ENCODE data around the gene TMEM184B. TPM values are rescaled to one million over a fixed set of nuclear protein-coding genes. Genes with fewer than 3 reads are reported as not detected.

Gene TMEM184B
- total and polyA plus RNA-seq, 9 donors, result 19.9 to 78.6 (median 65.8) TPM

DNA sequence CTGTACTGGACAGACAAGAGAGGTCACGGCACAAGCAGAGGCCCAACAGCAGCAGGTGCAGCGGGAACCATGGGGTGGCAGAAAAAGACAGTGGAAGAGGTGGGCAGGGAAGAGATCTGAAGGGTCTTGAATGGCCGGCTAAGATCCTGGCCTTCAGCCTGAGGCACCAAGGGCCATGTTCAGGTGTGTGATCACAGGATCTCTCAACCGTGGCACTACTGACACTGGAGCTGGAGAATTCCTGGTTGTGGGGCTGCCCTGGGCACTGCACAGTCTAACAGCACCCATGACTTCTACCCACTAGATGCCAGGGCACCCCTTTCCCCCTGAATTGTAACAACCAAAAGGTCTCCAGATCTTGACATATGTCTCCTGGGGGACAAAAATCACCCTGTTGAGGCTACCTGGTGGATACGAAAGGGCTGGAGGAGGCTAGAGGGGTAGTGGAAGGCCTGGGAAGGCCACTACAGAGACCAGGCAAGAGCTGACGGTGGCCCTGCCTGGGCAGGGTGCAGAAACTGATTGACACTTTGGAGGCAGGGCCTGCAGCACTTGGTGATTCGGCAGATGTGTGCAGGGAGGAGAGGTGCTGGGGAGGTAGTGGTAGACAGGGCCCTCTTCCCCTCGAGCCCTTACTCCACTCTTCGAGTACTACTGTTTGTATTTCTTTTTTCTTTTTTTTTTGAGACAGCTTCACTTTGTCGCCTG, 36.1 kb upstream of the TMEM184B start:
- H3K27ac ChIP-seq (ENCODE audit: low read length), result no peak overlapping the region
- H3K27me3 ChIP-seq (ENCODE audit: control insufficient read depth, insufficient read depth, low read length), result no peaks in the 10 kb centered on the region
- no peaks in the 10 kb centered on the region for H3K9me3 ChIP-seq (replicated peaks; ENCODE audit: control insufficient read depth, low read depth, low read length)
- no peak for DNase-seq
- 88% methylated on average over 5 of the region's 10 CpGs for WGBS (ENCODE audit: insufficient coverage)
- no peak overlapping the region for H3K4me3 ChIP-seq (ENCODE audit: low read length)
- peaks cover 64% of the 10 kb centered on the region for H3K4me1 ChIP-seq (ENCODE audit: control insufficient read depth, insufficient read depth, low read length)
- H3K36me3 ChIP-seq (ENCODE audit: control insufficient read depth, insufficient read depth, low read length), result peaks cover 60% of the 10 kb centered on the region

DNA sequence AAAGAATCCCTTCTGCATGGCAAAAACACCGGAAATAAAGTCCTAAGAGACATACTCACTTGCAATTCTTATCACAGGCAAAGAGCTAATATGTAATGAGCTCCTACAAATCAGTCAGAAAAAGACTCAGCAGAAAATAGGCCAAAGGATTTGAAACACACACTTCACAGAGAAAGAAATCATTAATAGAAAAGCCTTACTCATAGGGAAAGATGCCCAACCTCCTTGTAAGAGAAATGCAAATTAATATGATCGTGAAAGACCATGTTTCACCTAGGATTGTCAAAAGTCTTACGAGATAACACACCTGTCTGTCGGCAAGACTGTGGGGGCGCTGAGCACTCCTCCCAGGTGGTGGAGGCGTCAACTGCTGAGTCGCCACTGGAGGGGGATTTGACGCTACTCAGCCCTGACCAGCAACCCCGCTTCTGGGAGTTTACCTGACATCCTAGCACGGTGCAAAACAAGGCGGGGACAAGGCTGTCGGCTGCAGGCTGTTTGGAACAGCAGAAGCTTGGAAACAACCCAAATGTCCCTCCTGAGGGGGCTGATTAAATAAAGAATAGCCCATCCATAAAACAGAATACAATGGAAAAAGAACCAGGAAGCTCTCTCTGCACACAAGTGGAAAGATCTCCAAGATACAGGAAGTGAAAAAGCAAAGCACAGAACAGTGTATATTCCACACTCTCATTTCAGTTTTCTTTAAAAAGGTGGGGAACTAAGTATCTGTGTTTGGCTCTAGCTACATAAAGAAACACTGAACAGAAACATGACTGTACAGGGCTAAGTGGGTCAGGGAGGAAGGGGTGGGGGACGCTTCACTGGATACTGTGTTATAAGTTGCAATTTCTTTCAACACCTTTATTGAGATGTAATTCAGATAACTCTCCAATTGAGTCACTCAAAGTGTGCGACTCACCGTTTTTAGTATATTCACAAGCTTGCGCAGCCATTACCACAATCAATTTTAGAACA, 33.0 kb upstream of the TMEM184B start:
- WGBS (ENCODE audit: insufficient coverage), result 9% methylated on average over 8 of the region's 16 CpGs
- no peaks in the 10 kb centered on the region for H3K27me3 ChIP-seq (ENCODE audit: control insufficient read depth, insufficient read depth, low read length)
- no peak overlapping the region for H3K4me3 ChIP-seq (ENCODE audit: low read length)
- H3K9me3 ChIP-seq (replicated peaks; ENCODE audit: control insufficient read depth, low read depth, low read length), result no peaks in the 10 kb centered on the region
- peaks cover 39% of the 10 kb centered on the region for H3K4me1 ChIP-seq (ENCODE audit: control insufficient read depth, insufficient read depth, low read length)
- DNase-seq, result peak; percentile 78
- peaks cover 66% of the 10 kb centered on the region for H3K36me3 ChIP-seq (ENCODE audit: control insufficient read depth, insufficient read depth, low read length)
- peak overlapping the region; percentile 64 for H3K27ac ChIP-seq (ENCODE audit: low read length)

DNA sequence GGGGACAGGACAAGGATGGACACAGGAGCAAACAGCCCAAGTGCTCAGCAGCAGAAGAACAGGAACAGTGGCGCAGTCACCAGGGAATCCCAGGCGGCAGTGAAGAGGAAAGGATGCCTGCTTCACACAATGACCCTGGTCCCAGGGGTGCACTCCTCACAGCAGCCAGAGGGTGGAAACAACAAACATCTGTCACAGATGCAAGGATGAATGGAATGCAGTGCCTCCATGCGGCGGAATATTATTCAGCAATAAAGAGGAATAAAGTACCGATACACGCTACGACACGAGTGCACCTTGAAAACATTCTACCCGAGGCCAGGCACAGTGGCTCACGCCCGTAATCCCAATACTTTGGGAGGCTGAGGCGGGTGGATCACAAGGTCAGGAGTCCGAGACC, 31.7 kb upstream of the TMEM184B start:
- Histone ChIP-seq H3K4me1 (ENCODE audit: control insufficient read depth, insufficient read depth, low read length) (peaks cover 27% of the 10 kb centered on the region), H3K9me3 (replicated peaks; ENCODE audit: control insufficient read depth, low read depth, low read length) (no peaks in the 10 kb centered on the region), H3K27ac (ENCODE audit: low read length) (no peak overlapping the region), H3K27me3 (ENCODE audit: control insufficient read depth, insufficient read depth, low read length) (no peaks in the 10 kb centered on the region), H3K36me3 (ENCODE audit: control insufficient read depth, insufficient read depth, low read length) (peaks cover 66% of the 10 kb centered on the region), H3K4me3 (ENCODE audit: low read length) (no peak overlapping the region)
- peak; percentile 37 for DNase-seq
- 69% methylated on average over 10 of the region's 13 CpGs for WGBS (ENCODE audit: insufficient coverage)

DNA sequence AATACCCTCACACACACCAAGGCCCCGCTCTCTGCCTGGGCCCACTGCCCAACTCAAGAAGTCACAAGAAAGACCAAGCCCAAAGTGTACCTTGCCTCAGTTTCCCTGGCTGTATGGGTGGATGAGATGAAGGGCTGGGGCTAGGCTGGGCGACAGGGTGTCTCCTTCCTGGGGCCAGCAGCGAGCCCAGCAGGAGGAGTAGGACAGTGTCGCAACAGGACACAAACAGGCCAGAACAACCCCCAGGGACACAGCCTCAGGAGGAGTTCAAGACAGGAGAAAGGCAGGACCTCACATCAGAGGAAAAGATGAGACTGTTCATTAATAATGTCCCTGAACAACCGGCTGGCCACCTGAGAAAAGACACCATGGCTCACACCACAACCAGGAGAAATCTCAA, 31.2 kb upstream of the TMEM184B start:
- peak; percentile 4 for DNase-seq
- no CpG with 5 or more reads among the region's 5 CpGs for WGBS (ENCODE audit: insufficient coverage)
- no peaks in the 10 kb centered on the region for H3K27me3 ChIP-seq (ENCODE audit: control insufficient read depth, insufficient read depth, low read length)
- peaks cover 67% of the 10 kb centered on the region for H3K36me3 ChIP-seq (ENCODE audit: control insufficient read depth, insufficient read depth, low read length)
- peaks cover 23% of the 10 kb centered on the region for H3K4me1 ChIP-seq (ENCODE audit: control insufficient read depth, insufficient read depth, low read length)
- no peak overlapping the region for H3K4me3 ChIP-seq (ENCODE audit: low read length)
- H3K27ac ChIP-seq (ENCODE audit: low read length), result no peak overlapping the region
- H3K9me3 ChIP-seq (replicated peaks; ENCODE audit: control insufficient read depth, low read depth, low read length), result no peaks in the 10 kb centered on the region

DNA sequence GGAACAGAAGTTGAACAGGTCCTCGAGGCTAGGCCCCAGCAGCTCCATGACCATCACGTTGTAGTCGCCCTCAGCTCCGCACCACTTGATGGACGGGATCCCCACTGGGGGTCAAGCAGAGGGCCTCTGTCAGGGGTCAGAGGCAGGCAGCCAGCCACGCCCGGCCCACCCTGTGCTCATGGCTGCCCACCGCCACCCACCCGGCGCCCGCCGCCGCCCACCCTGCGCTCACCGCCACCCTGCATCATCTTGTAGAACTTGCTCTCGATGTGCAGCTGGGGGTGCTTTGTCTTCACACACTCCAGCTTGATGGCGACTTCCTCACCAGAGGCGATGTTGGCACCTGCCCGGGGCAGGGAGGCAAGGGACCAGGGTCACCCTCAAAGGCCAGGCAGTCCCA, 30.1 kb upstream of the TMEM184B start:
- H3K4me1 ChIP-seq (ENCODE audit: control insufficient read depth, insufficient read depth, low read length), result peaks cover 18% of the 10 kb centered on the region
- peaks cover 68% of the 10 kb centered on the region for H3K36me3 ChIP-seq (ENCODE audit: control insufficient read depth, insufficient read depth, low read length)
- no peaks in the 10 kb centered on the region for H3K9me3 ChIP-seq (replicated peaks; ENCODE audit: control insufficient read depth, low read depth, low read length)

DNA sequence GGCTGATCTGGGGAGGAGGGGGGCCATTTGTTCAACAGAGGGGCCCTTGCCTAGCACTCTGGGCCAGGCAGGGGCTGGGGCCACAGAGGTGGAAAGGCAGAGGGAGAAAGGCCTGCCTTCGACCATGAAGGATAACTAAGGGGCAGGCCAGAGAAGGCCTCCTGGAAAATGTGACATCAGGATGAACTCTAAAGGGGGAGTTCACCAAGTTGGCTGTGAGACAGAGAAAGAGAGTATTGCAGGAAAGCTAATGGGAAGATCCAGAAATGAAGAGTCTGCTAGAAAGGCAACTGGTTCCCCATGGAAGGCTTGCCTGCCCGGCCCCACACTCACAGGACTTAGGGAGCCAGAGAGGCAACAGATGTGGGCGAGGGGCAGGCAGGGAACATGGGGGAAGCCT, 28.1 kb upstream of the TMEM184B start:
- peaks cover 86% of the 10 kb centered on the region for H3K36me3 ChIP-seq (ENCODE audit: control insufficient read depth, insufficient read depth, low read length)
- 68% methylated on average over 3 of the region's 3 CpGs for WGBS (ENCODE audit: insufficient coverage)
- H3K4me1 ChIP-seq (ENCODE audit: control insufficient read depth, insufficient read depth, low read length), result peaks cover 16% of the 10 kb centered on the region
- peak overlapping the region; percentile 3 for H3K27ac ChIP-seq (ENCODE audit: low read length)
- H3K4me3 ChIP-seq (ENCODE audit: low read length), result no peak overlapping the region
- peak; percentile 66 for DNase-seq
- no peaks in the 10 kb centered on the region for H3K27me3 ChIP-seq (ENCODE audit: control insufficient read depth, insufficient read depth, low read length)
- H3K9me3 ChIP-seq (replicated peaks; ENCODE audit: control insufficient read depth, low read depth, low read length), result no peaks in the 10 kb centered on the region

More for the DNA sequence above, 30.1 kb upstream of the TMEM184B start:
- Histone ChIP-seq H3K27me3 (ENCODE audit: control insufficient read depth, insufficient read depth, low read length) (no peaks in the 10 kb centered on the region), H3K27ac (ENCODE audit: low read length) (no peak overlapping the region), H3K4me3 (ENCODE audit: low read length) (no peak overlapping the region)
- DNase-seq, result peak; percentile 1
- WGBS (ENCODE audit: insufficient coverage), result 97% methylated on average over 16 of the region's 19 CpGs

DNA sequence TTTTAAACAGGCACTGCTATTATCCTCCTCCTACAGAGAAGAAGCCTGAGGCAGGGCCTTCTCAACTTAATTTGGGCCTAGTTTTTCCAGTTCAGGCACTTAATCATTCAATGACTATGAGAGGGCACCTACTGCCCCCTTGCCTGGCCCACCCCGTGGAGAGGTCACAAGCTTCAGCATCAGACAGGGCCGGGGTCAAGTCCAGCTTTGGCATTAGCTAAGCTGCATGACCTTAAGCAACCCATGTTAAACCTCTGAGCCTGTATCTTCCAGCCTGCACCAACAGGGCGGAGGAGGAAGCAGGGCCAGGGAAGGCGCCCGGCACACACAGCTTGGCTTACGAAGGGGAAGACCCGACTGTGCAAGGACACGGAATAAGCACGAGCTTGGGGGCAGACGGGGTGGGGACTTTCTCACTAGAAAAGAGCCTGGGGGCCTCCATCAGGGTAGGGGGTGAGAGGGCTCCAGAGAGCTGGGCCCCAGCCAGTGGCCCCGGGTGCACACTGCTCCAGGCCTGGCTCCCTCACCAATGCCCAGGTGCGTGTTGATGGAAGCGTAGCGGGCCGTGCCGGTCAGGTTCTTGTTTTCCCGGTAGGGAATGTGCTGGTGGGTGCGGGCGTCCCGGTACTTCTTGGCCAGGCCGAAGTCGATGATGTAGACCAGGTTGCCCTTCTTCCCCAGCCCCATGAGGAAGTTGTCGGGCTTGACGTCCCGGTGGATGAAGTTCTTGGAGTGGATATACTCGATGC, 27.6 kb upstream of the TMEM184B start:
- DNase-seq, result peak; percentile 2
- H3K4me1 ChIP-seq (ENCODE audit: control insufficient read depth, insufficient read depth, low read length), result peaks cover 12% of the 10 kb centered on the region
- WGBS (ENCODE audit: insufficient coverage), result 86% methylated on average over 24 of the region's 26 CpGs

DNA sequence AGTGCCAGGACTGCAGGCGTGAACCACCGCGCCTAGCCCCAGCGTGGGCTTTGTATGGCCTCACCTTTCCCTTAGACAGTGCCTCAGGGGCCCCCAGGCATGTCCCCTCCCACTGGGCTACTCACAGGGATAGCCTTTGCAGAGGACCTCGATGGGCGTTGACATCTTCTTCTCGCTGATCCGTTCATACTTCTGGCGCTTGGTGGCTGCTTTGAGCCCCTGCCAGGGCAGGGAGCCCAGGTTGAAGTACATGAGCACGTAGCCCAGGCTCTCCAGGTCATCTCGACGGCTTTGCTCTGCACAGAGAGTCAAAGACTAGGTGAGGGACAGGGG, 26.9 kb upstream of the TMEM184B start:
- WGBS (ENCODE audit: insufficient coverage), result 70% methylated on average over 12 of the region's 12 CpGs
- Histone ChIP-seq H3K4me1 (ENCODE audit: control insufficient read depth, insufficient read depth, low read length) (peaks cover 11% of the 10 kb centered on the region), H3K27me3 (ENCODE audit: control insufficient read depth, insufficient read depth, low read length) (no peaks in the 10 kb centered on the region), H3K27ac (ENCODE audit: low read length) (no peak overlapping the region), H3K4me3 (ENCODE audit: low read length) (no peak overlapping the region), H3K36me3 (ENCODE audit: control insufficient read depth, insufficient read depth, low read length) (peaks cover 98% of the 10 kb centered on the region), H3K9me3 (replicated peaks; ENCODE audit: control insufficient read depth, low read depth, low read length) (no peaks in the 10 kb centered on the region)
- DNase-seq, result peak; percentile 4

More for the DNA sequence above, 27.6 kb upstream of the TMEM184B start:
- no peaks in the 10 kb centered on the region for H3K9me3 ChIP-seq (replicated peaks; ENCODE audit: control insufficient read depth, low read depth, low read length)
- no peak overlapping the region for H3K4me3 ChIP-seq (ENCODE audit: low read length)
- H3K27ac ChIP-seq (ENCODE audit: low read length), result peak overlapping the region; percentile 3
- H3K36me3 ChIP-seq (ENCODE audit: control insufficient read depth, insufficient read depth, low read length), result peaks cover 92% of the 10 kb centered on the region
- H3K27me3 ChIP-seq (ENCODE audit: control insufficient read depth, insufficient read depth, low read length), result no peaks in the 10 kb centered on the region

DNA sequence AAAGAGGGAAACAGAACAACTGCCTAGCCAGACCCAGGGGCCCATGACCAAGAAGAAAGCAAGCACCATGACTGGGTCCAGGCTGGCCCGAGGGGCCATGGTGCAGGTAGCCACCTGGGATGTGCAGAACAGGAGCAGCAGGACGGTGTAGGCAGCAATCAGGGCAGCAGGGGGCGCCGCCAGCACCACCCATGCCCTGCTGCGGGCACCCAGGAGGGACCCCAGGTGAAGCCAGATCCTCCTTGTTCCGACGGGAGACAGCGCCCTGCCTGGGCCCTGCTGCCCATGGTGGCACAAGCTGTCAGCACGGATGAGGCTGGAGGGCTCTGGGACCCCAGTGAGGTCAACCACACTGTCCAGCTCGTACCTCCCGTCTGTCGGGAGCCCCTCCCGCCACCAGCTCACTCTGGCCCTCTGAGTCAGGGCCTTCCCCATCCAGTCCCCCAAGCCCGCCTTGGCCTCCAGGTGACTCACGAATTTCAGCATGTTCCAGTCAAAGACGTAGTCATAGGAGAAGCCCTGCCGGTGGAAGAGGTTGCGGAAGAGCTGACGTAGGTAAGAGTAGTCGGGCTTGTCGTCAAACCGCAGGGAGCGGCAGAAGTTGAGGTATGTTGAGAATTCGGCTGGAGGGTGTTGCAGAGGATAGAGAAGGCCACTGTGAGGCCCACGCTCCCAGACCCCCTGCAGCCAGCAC, 25.6 kb upstream of the TMEM184B start:
- Histone ChIP-seq H3K4me3 (ENCODE audit: low read length) (no peak overlapping the region), H3K36me3 (ENCODE audit: control insufficient read depth, insufficient read depth, low read length) (peaks cover 98% of the 10 kb centered on the region), H3K4me1 (ENCODE audit: control insufficient read depth, insufficient read depth, low read length) (peaks cover 3% of the 10 kb centered on the region), H3K27me3 (ENCODE audit: control insufficient read depth, insufficient read depth, low read length) (no peaks in the 10 kb centered on the region), H3K27ac (ENCODE audit: low read length) (no peak overlapping the region), H3K9me3 (replicated peaks; ENCODE audit: control insufficient read depth, low read depth, low read length) (no peaks in the 10 kb centered on the region)
- WGBS (ENCODE audit: insufficient coverage), result 90% methylated on average over 17 of the region's 25 CpGs
- DNase-seq, result no peak
